Fibroblast of lung (primary cell): ENCODE data around the gene IVD. TPM values are rescaled to one million over a fixed set of nuclear protein-coding genes. Genes with fewer than 3 reads are reported as not detected.

Experiments
- DNase-seq, 2 donors: peaks; one replicate each; pipeline versions ENCODE4 v3.0.0 to v3.0.0-alpha.2; 2010; ENCODE audit warnings: low read depth in 2 of 2
- H2AFZ ChIP-seq: 2 replicates; pipeline ENCODE4 v1.5.1; 2012; ENCODE audit warnings: low read length, control low read depth, inconsistent platforms
- H3K27ac ChIP-seq: 2 replicates; pipeline ENCODE4 v1.5.1; 2011; ENCODE audit warnings: low read length, control low read depth; ENCODE audit not compliant: insufficient read depth
- H3K27me3 ChIP-seq: 2 replicates; pipeline ENCODE4 v1.5.1; 2011; ENCODE audit warnings: mild to moderate bottlenecking, low read length; ENCODE audit not compliant: control insufficient read depth, insufficient read depth
- H3K36me3 ChIP-seq: 2 replicates; pipeline ENCODE4 v1.5.1; 2011; ENCODE audit warnings: low read length; ENCODE audit not compliant: control insufficient read depth, insufficient read depth
- H3K4me1 ChIP-seq: 2 replicates; pipeline ENCODE4 v1.5.1; 2011; ENCODE audit warnings: low read length; ENCODE audit not compliant: control insufficient read depth, insufficient read depth; ENCODE audit errors: extremely low read depth
- H3K4me2 ChIP-seq: 2 replicates; pipeline ENCODE4 v1.5.1; 2011; ENCODE audit warnings: low read length, control low read depth; ENCODE audit not compliant: insufficient read depth; ENCODE audit errors: extremely low read depth
- H3K4me3 ChIP-seq, 4 experiments: fragments of 200-600 bp in 1 of 4; sonication (generic) in 1 of 4; replicated peaks in 1 of 4; 2 replicates each; pipeline ENCODE4 v1.5.1; 2011 to 2016; ENCODE audit warnings: low read length in 4 of 4, low read depth in 3 of 4, mild to moderate bottlenecking in 3 of 4, control low read depth in 2 of 4, inconsistent platforms in 1 of 4, mixed read lengths in 1 of 4; ENCODE audit not compliant: insufficient read depth in 1 of 4; ENCODE audit errors: control extremely low read depth in 1 of 4
- H3K79me2 ChIP-seq: 2 replicates; pipeline ENCODE4 v1.5.1; 2012; ENCODE audit warnings: mild to moderate bottlenecking, low read length, inconsistent platforms; ENCODE audit not compliant: control insufficient read depth, insufficient read depth
- H3K9ac ChIP-seq: 2 replicates; pipeline ENCODE4 v1.5.1; 2011; ENCODE audit warnings: mild to moderate bottlenecking, low read length, control low read depth; ENCODE audit not compliant: insufficient read depth
- H3K9me3 ChIP-seq: 2 replicates; pipeline ENCODE4 v1.5.1; 2012; ENCODE audit warnings: low read depth, low read length; ENCODE audit not compliant: control insufficient read depth, insufficient read depth
- H4K20me1 ChIP-seq: 2 replicates; pipeline ENCODE4 v1.5.1; 2011; ENCODE audit warnings: low read length; ENCODE audit not compliant: control insufficient read depth, insufficient read depth; ENCODE audit errors: extremely low read depth
- CTCF ChIP-seq, 2 donors: IDR thresholded peaks in 1 of 2; conservative IDR thresholded peaks in 1 of 2; 1 replicate in 1 of 2; 2 replicates in 1 of 2; pipeline ENCODE4 v1.5.1; 2011 to 2012; ENCODE audit warnings: low read length in 2 of 2, control low read depth in 1 of 2, inconsistent platforms in 1 of 2, low read depth in 1 of 2, mild to moderate bottlenecking in 1 of 2
- EZH2 ChIP-seq: IDR thresholded peaks from 2 replicates; pipeline ENCODE4 v1.5.1; 2012; ENCODE audit warnings: low read length, control low read depth, mild to moderate bottlenecking; ENCODE audit errors: missing control alignments
- polyA plus RNA-seq, 2 donors: library from polyadenylated mRNA; depleted of rRNA in 1 of 2; stranded (reverse) in 1 of 2; unstranded in 1 of 2; fragments of >200 nt; gene quantifications; 2 replicates each; pipeline ENCODE4 v1.2.1, GENCODE V29; 2011 to 2012; ENCODE audit warnings: missing spikeins in 1 of 2
- total RNA-seq: library from RNA; depleted of rRNA; stranded (reverse); fragments of >200 nt; gene quantifications from 2 replicates; pipeline ENCODE4 v1.2.1, GENCODE V29; 2014

The IVD gene
- total and polyA plus RNA-seq, 2 donors (not counting 1 experiment from before 2014, with no cell fraction given), result 37.9 to 61.8 TPM

- H3K9ac ChIP-seq, result no peak overlapping the region
- TF ChIP-seq CTCF (conservative IDR thresholded peaks at IDR 0.05 in 1 of 2, IDR thresholded peaks at IDR 0.05 in 1 of 2; ENCODE audit: low read depth in 1 of 2, low read length in 2 of 2) (no peak), EZH2 (no peak)
- no peak overlapping the region for H3K4me3 ChIP-seq
- peaks cover 36% of the 10 kb centered on the region for H3K27me3 ChIP-seq
- H3K9me3 ChIP-seq, result no peaks in the 10 kb centered on the region
- H3K4me2 ChIP-seq, result no peak overlapping the region
- no peaks in the 10 kb centered on the region for H3K4me1 ChIP-seq
- no peaks in the 10 kb centered on the region for H4K20me1 ChIP-seq
- H3K36me3 ChIP-seq, result no peaks in the 10 kb centered on the region
- DNase-seq, result peak; percentile 32 to 39
- no peak overlapping the region for H3K27ac ChIP-seq
- H3K79me2 ChIP-seq, result no peaks in the 10 kb centered on the region
- H2AFZ ChIP-seq, result no peak overlapping the region
Measured at GRCh38 chr15:40430271-40430805, 24.7 kb downstream of the IVD start.

- H4K20me1 ChIP-seq, result no peaks in the 10 kb centered on the region
- no peak overlapping the region for H3K27ac ChIP-seq
- peaks cover 4% of the 10 kb centered on the region for H3K4me1 ChIP-seq
- no peak for DNase-seq
- no peaks in the 10 kb centered on the region for H3K36me3 ChIP-seq
- no peaks in the 10 kb centered on the region for H3K9me3 ChIP-seq
- peaks cover 74% of the 10 kb centered on the region for H3K27me3 ChIP-seq
- TF ChIP-seq EZH2 (no peak), CTCF (conservative IDR thresholded peaks at IDR 0.05 in 1 of 2, IDR thresholded peaks at IDR 0.05 in 1 of 2; ENCODE audit: low read depth in 1 of 2, low read length in 2 of 2) (no peak)
- no peak overlapping the region for H3K4me2 ChIP-seq
- H3K9ac ChIP-seq, result no peak overlapping the region
- no peak overlapping the region for H2AFZ ChIP-seq
- no peak overlapping the region for H3K4me3 ChIP-seq
- no peaks in the 10 kb centered on the region for H3K79me2 ChIP-seq
Measured at GRCh38 chr15:40435023-40435709, 29.6 kb downstream of the IVD start.

- no peak overlapping the region for H3K9ac ChIP-seq
- no peak overlapping the region for H2AFZ ChIP-seq
- H3K9me3 ChIP-seq, result no peaks in the 10 kb centered on the region
- peaks cover 6% of the 10 kb centered on the region for H3K4me1 ChIP-seq
- H3K36me3 ChIP-seq, result no peaks in the 10 kb centered on the region
- H3K27me3 ChIP-seq, result peaks cover 75% of the 10 kb centered on the region
- no peak overlapping the region for H3K27ac ChIP-seq
- H3K4me3 ChIP-seq, result peak overlapping the region in 1 of 4 experiments; percentile 50
- no peak for DNase-seq
- H3K4me2 ChIP-seq, result no peak overlapping the region
- H4K20me1 ChIP-seq, result no peaks in the 10 kb centered on the region
- H3K79me2 ChIP-seq, result no peaks in the 10 kb centered on the region
- TF ChIP-seq EZH2 (peak; percentile 88), CTCF (conservative IDR thresholded peaks at IDR 0.05 in 1 of 2, IDR thresholded peaks at IDR 0.05 in 1 of 2; ENCODE audit: low read depth in 1 of 2, low read length in 2 of 2) (no peak)
Measured at GRCh38 chr15:40435710-40436089, 30.1 kb downstream of the IVD start.
